ENCODE measurements around the gene ATP6V0A1.
A peak's percentile ranks its signal among the peaks of the same experiment; 100 is the strongest.

The ATP6V0A1 gene

DNA sequence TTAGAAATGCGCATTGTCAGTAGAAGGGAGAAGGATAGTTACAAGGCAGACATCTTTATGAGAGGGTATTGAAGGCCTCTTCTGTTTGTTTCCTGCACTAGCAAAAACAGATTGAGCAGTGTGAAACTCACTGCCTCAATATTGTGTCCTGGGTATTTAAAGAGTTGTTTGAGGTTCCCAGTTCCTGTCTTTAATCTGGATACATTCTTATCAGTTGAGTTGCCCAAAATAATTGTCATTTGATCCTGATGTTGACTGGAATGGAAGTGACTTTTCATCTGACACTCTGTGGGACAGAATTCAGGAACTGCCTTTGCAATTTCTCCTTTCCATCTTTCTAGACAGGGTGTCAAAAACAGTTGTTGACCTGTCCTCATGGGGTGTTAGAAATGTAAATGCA is 1.7 kb downstream of the ATP6V0A1 start:
- TF ChIP-seq, protein P1, sequence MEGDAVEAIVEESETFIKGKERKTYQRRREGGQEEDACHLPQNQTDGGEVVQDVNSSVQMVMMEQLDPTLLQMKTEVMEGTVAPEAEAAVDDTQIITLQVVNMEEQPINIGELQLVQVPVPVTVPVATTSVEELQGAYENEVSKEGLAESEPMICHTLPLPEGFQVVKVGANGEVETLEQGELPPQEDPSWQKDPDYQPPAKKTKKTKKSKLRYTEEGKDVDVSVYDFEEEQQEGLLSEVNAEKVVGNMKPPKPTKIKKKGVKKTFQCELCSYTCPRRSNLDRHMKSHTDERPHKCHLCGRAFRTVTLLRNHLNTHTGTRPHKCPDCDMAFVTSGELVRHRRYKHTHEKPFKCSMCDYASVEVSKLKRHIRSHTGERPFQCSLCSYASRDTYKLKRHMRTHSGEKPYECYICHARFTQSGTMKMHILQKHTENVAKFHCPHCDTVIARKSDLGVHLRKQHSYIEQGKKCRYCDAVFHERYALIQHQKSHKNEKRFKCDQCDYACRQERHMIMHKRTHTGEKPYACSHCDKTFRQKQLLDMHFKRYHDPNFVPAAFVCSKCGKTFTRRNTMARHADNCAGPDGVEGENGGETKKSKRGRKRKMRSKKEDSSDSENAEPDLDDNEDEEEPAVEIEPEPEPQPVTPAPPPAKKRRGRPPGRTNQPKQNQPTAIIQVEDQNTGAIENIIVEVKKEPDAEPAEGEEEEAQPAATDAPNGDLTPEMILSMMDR (IDR thresholded peaks at IDR 0.05; ENCODE audit: insufficient read depth, low read length, poor library complexity, severe bottlenecking): no peak
- Histone ChIP-seq H3K27me3 (replicated peaks; ENCODE audit: control insufficient read depth, insufficient read depth, low read length) (no peaks in the 10 kb centered on the region), H3K36me3 (ENCODE audit: control insufficient read depth, insufficient read depth, low read length) (peaks cover 8% of the 10 kb centered on the region), H3K4me3 (replicated peaks; ENCODE audit: low read depth, low read length) (peak overlapping the region; percentile 99)
- no peak for DNase-seq (ENCODE audit: extremely low read depth, insufficient read length)

DNA sequence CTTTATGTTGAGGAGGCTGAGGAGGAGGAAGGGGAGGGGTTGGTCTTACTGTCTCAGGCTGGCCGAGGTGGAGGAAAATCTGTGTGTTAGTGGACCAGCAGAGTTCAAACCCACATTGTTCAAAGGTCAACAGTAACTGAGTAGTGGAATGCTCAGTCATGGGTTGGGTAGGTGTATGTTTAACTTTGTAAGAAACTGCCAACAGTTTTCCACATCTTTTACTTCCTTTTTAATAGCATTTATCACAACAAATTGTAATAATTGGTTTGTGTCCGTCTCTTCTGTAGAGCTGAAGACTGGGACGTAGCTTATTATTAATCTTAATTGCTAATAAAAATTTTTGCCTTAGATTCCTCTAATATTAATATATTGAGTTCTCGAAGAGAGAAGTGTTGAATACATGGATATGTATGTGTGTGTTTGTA is 5.3 kb downstream of the ATP6V0A1 start:
- DNase-seq (ENCODE audit: extremely low read depth, insufficient read length): no peak
- H3K4me3 ChIP-seq (replicated peaks; ENCODE audit: low read depth, low read length): no peak overlapping the region
- TF ChIP-seq, protein P1 (IDR thresholded peaks at IDR 0.05; ENCODE audit: insufficient read depth, low read length, poor library complexity, severe bottlenecking): no peak
- peaks cover 12% of the 10 kb centered on the region for H3K36me3 ChIP-seq (ENCODE audit: control insufficient read depth, insufficient read depth, low read length)
- H3K27me3 ChIP-seq (replicated peaks; ENCODE audit: control insufficient read depth, insufficient read depth, low read length): no peaks in the 10 kb centered on the region

DNA sequence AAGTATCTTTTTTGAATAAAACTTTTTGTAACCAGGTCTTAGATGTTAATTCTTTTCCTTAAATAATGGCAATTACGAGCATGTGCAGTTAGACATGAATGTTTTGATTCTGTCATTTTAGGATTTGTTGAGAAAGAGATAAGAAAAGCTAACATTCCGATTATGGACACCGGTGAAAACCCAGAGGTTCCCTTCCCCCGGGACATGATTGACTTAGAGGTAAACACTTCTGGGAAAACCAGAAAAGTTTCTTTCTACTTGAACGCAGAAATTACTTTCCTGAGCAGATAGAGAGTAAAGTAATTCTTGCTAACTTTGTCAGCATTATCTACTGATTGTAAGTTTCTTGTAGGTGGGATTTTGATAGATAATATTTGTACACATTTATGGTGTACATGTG is 9.2 kb downstream of the ATP6V0A1 start:
- Histone ChIP-seq H3K36me3 (ENCODE audit: control insufficient read depth, insufficient read depth, low read length) (peaks cover 10% of the 10 kb centered on the region), H3K4me3 (replicated peaks; ENCODE audit: low read depth, low read length) (no peak overlapping the region), H3K27me3 (replicated peaks; ENCODE audit: control insufficient read depth, insufficient read depth, low read length) (no peaks in the 10 kb centered on the region)
- TF ChIP-seq, protein P1 (IDR thresholded peaks at IDR 0.05; ENCODE audit: insufficient read depth, low read length, poor library complexity, severe bottlenecking): no peak
- DNase-seq (ENCODE audit: extremely low read depth, insufficient read length): no peak

DNA sequence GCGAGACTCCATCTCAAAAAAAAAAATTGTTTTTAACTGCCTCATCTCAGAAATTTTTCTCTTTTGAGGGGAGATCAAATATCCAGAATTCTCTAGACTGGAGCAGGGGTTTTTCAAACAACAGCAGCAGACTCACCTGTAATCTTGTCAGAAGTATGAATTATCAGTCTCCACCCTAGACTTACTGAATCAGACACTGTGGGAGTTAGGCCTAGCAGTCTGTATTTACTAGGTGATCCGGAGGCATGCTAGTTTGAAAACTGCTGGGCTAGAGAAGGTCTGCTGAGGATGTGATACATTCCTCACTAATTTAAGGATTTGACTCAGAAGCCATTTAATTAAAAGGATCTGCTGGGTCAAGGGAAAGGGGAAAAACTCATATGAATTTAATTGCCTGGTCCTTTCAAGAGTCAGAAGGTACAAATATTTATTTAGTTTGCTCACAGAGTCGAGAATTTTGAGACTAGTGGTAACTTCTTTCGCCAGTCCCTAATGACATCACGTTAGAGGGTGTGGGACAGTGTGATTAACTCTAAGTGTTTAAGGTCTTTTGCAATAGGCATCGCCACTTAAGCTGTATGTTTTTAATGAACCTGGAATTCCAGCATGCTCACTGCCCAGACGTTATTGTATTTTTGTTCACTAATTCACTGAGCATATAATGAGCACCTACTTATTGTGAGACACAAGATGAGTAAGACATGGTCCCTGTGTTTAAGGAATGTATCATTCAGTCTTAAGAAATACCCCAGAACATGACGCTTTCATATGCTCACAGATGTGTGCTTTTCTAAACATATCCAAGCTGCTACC is 14.2 kb downstream of the ATP6V0A1 start:
- TF ChIP-seq, protein P1 (IDR thresholded peaks at IDR 0.05; ENCODE audit: insufficient read depth, low read length, poor library complexity, severe bottlenecking): no peak
- no peak overlapping the region for H3K4me3 ChIP-seq (replicated peaks; ENCODE audit: low read depth, low read length)
- DNase-seq (ENCODE audit: extremely low read depth, insufficient read length): no peak
- peaks cover 11% of the 10 kb centered on the region for H3K36me3 ChIP-seq (ENCODE audit: control insufficient read depth, insufficient read depth, low read length)
- H3K27me3 ChIP-seq (replicated peaks; ENCODE audit: control insufficient read depth, insufficient read depth, low read length): no peaks in the 10 kb centered on the region

DNA sequence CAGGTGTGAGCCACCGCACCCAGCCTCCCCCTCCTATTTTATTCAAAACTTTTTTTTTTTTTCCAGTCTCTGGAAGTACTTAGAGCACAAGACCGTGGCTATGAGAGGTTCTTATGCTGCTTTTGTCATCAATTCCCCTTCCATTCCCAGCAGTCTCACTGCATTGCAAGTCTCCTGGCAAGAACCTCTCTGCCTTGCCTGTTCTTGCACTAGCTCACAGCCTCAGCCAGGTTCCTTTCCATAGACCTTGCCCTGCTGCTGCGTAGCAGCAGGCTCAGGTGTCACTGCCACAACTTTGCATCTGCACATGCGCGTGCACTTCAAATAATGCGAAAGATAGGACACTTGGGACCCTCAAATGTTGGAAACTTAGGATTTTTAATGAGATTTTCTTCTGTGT is 15.6 kb downstream of the ATP6V0A1 start:
- H3K36me3 ChIP-seq (ENCODE audit: control insufficient read depth, insufficient read depth, low read length): peaks cover 12% of the 10 kb centered on the region

More for the DNA sequence above, 15.6 kb downstream of the ATP6V0A1 start:
- TF ChIP-seq, protein P1 (IDR thresholded peaks at IDR 0.05; ENCODE audit: insufficient read depth, low read length, poor library complexity, severe bottlenecking): no peak
- DNase-seq (ENCODE audit: extremely low read depth, insufficient read length): no peak
- Histone ChIP-seq H3K27me3 (replicated peaks; ENCODE audit: control insufficient read depth, insufficient read depth, low read length) (no peaks in the 10 kb centered on the region), H3K4me3 (replicated peaks; ENCODE audit: low read depth, low read length) (no peak overlapping the region)

All from GM06990 (cell line).